GM18526 (cell line): ENCODE measurements around the gene RARRES1.

Source experiments
- POLR2A ChIP-seq: IDR thresholded peaks from 3 replicates; pipeline ENCODE4 v1.6.1; 2011; ENCODE audit not compliant: insufficient read length; ENCODE audit errors: extremely low read depth

RARRES1 gene, protein sequence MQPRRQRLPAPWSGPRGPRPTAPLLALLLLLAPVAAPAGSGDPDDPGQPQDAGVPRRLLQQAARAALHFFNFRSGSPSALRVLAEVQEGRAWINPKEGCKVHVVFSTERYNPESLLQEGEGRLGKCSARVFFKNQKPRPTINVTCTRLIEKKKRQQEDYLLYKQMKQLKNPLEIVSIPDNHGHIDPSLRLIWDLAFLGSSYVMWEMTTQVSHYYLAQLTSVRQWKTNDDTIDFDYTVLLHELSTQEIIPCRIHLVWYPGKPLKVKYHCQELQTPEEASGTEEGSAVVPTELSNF

DNA sequence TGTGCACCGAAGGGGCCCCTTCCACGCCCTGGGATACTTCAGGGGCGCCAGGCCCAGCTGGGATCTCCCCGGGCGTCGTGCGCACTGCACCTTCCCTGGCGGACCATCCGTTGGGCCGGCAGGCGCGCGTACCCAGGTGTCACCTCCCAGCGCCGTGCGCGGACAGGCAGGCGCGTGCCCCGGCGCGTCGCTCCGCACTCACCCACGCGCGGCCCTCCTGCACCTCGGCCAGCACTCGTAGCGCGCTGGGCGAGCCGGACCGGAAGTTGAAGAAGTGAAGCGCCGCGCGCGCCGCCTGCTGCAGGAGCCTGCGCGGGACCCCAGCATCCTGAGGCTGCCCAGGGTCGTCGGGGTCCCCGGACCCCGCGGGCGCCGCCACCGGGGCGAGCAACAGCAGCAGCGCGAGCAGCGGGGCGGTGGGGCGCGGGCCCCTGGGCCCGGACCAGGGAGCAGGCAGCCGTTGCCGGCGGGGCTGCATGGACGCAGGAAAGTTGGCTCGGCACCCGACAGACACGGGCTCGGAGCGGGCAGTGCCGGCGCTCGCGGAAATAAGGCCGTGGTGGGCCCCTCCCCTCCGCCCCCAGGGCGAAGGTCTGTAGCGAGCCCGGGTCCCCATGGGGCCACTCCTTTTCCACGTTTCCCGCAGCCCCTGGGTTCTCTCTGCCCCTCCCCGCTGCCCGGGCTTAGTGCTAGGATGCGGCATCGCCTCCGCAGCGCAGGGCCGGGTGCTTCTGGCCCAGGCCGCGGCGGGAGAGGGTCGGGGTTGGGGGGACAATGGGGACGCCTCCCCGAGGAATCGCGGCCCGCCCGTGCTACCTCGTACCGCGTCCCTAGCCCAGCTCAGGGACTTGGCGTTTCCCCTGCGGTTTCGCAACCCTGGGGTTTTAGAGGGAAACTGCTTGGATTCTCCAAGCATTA is at the start of gene RARRES1:
RARRES1 (minus strand) TSS at position 520 of the 918 bp plus-strand sequence; CDS start at position 478, 42 bp downstream.
- no peak for TF ChIP-seq POLR2A

DNA sequence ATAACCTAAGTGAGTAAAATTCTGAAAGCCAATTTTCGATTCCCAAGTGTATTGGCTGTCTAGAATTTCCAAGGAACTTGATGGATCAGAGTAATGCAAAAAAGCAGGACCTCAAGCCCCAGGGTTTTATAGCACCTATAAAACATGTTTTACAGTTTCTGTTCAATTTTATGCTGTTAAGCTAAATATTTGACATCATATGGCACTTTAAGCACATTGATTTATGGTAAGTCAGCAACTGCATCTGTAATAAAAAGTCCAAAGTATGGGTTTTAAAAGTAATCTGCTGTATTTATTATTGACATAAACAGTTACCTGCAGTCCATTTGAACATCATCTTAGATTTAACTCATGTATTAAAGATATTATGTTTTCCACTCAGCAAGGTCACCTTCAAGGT is 49.6 kb upstream of the RARRES1 start:
- TF ChIP-seq POLR2A: no peak

DNA sequence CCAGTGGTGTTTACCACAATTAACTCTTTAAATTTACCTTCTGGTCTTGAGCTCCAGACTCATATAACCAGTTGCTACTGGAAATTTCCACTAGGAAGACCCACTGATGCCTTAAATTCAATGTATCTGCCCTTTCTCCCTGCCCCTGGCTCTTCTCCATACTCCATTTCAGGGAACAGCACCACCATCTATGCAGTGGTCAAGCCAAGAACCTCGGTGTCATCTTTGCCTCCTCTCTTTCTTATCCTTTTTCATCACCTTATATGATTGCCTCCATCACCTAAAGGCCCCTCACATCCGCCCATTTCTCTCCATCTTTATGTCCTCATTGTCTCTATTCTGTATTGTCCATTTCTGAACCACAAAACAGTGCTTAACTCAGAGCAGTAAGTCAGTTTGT is 48.9 kb upstream of the RARRES1 start:
- no peak for TF ChIP-seq POLR2A

DNA sequence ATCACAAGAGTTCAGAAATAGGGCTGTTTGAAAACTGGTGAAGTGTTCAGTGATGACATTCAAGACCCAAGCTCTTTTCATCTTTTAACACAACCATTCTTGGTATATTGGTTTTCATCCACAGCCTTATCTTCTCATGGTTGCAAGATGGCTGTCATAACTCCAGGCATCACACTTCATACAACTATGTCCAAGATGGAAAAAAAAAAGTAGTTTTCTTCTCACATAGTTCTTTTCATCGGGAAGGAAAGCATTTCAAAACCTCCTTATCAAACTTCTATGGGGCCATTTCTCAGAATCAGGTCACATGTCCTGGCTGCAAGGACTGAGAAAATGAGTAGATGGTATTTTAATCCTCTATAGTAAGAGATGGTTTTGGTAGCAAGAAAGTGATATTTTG is 48.5 kb upstream of the RARRES1 start:
- TF ChIP-seq POLR2A: no peak

DNA sequence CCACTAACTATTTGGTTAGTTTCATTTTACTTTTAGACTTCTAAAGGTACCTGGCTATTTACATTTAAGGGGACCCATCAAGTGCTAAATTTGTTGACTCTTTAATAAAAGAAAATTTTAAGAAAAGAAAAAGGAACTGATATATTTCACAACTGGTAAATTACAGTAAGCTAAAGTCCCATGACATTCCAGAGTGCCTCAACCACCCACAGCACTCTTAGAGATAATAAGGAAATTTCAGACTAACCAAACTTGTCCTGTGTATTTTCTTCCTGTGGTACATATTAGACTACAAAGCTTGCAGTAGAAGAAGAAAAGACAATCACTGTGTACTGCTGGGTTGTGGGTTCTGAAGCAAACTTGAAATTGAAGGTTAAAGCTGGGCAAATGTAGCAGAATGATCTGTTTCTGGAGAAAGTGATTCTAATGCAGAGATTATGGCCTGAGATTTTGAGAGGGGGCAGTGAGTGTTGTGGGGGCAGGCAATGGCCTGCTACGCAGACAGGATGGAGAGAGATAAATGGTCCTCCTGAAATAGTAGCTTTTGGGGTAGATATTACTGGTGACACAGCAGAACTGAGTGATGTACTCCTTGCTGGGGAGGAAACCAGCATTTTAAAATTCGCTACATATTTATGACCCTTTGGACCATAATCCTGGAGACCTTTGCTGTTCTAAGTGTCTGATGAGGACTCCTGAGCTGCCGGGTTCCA is 45.1 kb upstream of the RARRES1 start:
- TF ChIP-seq POLR2A: no peak

DNA sequence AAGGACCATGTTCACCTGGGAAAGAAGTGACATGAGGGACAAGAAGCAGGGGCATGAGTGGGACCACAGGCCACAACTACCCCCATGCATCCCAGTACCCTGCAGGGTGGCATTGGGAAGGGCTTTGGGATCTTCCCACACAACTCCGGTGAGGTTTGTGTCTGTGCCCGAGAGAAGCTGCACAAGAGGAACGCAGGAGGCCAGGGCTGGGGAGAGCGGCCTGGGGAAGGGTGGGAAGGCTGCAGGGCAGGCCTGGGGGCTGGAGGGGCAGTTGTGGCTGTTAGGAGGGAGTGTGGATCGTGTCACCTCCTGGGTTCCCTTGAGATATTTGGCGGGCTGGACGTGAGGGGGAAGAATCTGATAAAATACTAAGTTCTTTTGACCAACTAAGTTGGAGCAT is 44.3 kb upstream of the RARRES1 start:
- TF ChIP-seq POLR2A: no peak

DNA sequence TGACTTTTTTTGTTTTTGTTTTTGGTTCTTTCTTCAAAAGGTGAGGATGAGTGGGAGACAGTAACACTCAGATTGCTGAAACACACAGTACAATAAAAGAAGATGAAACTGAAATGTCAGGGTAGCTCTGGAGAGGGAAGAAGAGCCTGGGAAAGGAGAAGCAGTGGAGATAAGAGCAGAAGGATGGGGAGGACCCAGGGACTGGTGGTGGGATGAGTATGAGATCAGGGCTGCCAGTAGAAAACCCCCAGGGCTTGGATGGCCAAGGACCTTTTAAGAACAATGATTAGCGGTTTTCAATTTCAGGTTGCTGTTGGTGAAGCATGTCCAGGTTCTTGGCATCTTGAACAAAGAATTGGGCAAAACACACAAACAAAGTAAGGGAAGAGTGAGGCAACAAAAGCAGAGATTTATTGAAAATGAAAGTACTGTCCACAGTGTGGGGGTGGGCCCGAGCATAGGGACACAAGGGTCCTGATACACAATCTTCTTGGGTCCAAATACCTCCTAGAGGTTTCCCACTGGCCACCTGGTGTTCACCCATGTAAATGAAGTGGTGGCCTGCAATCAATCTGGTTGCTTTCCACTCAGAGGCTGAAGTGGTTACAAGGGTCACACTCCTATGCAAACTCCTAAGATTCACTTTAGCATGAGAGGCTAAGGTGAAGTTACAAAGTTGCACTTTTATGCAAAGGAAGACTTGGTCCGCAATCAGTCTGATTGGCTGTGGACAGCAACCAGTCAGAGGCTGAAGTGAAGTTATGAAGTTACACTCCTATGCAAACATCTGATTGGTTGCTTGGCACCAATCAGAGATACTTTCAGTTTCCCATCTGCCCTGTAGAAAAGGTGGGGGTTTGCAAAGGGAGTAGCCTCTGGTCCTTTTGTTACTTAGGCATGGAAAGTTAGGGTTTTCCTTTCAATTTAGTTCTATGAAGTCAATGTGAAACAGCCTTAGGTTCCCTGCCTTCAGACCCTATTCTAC is 43.5 kb upstream of the RARRES1 start:
- no peak for TF ChIP-seq POLR2A

DNA sequence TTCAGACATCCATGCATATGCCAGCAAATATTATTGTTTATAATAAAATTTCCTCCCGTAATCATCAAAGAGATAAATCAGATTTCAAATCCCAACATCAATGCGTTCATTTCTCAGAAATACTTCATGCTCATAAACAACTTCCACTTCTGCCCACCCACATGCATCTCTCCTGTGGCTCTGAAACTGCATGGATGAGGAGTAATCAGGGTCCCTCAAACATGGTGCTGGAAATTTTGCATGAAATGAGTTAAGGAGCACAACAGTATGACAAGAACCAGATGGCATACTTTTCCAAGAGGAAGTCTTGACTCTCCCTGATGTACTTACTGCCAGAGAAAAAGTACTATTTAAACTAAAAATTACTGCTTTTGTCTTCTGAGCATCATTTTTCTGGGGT is 42.7 kb upstream of the RARRES1 start:
- TF ChIP-seq POLR2A: no peak

DNA sequence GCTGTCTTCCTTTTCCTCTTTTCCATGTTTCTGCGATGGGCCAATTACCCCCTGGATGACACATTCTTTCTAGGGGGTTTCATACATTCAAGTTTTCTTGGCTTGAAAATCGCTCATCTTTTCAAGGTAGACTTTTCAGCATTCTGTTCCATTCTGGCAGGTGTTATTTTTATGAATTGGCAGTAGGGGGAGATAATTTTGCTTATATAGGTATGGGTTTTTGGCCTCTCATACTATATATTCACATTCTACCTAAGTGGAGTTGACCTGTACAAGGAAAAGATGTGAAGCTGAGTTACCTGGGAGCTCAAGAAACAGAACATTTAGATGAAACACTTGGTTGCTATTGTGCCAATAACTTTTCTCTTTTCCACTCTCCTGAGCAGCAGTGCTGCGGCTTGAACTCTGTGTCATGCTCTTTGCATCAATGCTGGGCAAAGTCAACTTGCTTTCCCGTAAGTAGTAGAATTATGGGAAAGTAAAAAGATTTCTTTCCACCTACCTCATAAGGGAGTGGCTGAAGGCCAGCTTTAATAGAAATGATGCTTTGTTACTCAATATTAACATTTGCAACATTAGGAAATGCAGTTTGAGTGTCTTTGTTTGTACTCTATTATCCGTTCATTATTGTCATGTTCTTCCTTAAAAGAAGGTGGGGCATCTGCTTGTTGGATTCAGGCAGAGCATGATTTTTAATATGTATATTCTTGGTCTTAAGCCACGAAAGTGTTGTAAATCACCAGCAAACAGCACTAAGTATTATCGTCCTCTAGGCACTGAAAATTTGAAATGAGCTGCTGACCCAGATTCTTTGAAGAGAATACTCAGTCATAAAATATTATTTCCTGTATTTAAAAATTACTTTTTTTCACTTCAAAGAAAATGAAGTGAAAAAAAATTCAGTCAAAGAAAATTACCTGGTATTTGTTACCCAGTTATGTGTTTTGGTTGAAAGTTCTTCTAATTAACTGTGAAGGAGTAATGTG is 41.9 kb upstream of the RARRES1 start:
- TF ChIP-seq POLR2A: no peak

DNA sequence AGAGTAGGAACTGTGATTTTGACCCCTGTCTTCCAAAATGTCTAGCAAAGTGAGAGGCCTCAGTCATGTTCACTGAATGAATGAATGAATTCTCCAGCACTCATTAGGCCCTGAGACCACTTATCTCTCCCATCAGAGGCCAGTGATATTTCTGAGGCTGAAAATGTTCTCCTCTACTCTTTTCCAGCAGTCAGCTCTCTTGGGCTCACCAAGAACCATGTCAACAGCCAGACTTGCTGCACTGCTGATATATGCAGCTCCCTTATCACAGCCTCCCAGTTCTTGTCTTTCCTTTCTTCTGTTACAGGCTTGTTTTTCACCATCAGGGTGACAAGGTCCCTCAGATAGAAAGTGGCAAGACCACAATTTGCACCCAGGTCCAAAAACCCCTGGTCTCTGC is 40.9 kb upstream of the RARRES1 start:
- no peak for TF ChIP-seq POLR2A

DNA sequence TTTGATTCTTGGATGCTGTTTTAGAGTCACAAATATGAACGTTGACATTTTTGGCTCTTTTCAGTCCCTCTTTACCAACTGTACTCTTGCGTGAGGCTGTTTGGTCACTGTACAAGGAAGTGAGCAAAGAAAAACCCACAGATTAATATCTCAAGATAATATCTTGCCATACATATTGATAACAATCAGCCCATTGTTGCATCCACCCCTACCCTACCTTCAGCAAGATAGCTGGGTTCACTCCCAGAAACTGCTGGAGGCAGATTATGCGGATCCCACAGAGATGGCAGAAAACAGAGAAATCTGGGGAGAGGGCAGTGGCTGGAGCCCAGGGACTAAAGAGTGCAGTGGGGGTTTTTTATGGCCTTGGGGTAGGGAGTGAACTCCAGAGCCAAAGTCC is 39.7 kb upstream of the RARRES1 start:
- TF ChIP-seq POLR2A: no peak

DNA sequence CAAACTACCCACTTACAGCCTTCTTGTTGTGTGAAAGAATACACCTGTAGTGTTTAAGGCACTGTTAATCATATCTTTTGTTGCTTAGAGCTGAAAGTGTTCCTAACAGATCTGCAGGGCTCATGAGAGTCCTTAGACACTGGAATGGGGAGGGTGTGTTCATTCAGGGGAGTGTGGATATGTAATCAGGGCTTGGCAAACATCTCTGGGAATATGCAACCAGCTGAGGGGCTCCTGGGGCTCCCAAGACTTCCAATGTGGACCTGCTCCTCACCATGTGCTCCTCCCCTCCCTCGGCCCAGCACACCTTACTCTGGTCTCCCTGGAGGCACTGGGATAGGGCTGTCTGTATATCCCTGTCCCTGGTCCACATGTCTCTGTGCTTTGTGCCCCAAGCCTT is 39.3 kb upstream of the RARRES1 start:
- TF ChIP-seq POLR2A: no peak

DNA sequence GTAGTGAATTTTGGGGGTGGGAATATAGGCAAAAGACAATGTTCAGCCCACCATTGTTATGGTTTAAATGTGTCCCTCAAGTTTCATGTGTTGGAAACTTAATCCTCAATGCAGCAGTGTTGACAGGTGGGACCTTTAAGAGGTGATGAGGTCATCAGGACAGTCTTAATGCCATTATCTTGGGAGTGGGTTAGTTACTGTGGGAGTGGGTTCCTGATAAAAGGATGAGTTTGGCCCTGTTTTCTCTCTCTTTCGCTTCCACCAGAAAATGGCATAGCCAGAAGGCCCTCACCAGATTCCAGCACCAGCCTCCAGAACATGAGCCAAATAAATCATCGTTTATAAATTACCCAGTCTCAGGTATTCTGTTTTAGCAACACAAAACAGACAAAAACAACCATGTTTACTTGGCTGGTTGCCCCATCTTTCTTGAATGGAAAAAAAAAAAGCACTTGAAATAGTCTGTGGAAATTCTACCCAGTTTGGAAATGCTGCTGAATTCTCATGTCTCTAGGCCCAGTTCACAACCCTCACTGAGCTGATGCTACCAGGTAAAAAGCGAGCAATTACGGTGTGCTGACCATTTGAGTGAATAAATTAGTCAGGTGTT is 38.6 kb upstream of the RARRES1 start:
- no peak for TF ChIP-seq POLR2A
